Panc1 (cell line): ENCODE data around the gene MPLKIP.

Experiments
- POLR2AphosphoS5 ChIP-seq: IDR thresholded peaks from 2 replicates; pipeline ENCODE4 v1.6.1; 2012; ENCODE audit warnings: mild to moderate bottlenecking, low read depth, low read length, moderate library complexity
- TF ChIP-seq, protein P1 (sequence below): fragments of 450-650 bp; IDR thresholded peaks from 2 replicates; pipeline ENCODE4 v1.5.1; 2017; ENCODE audit warnings: mild to moderate bottlenecking
- TF ChIP-seq, protein P2 (sequence below), 2 experiments: IDR thresholded peaks; 2 replicates each; pipeline ENCODE4 v1.6.1; 2011 to 2012; ENCODE audit warnings: low read depth in 2 of 2, control low read depth in 1 of 2, low read length in 1 of 2, mild to moderate bottlenecking in 1 of 2, moderate library complexity in 1 of 2; ENCODE audit not compliant: insufficient read depth in 1 of 2

DNA sequence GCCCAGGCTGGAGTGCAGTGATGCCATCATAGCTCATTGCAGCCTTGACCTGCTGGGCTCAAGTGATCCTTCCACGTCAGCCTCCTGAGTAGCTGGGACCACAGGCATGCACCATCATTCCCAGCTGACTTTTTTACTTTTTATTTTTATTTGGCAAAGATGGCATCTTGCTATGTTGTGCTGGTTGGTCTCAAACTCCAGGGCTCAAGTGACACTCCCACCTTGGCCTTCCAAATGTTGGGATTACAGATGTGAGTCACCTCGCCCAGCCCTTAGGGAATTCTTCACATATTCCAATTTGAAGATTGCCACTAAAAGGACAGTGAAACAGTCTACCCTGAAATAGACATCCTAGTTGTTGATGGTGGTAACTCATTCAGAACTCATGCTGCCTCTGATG, 28.1 kb upstream of the MPLKIP start:
- TF ChIP-seq, protein P1, sequence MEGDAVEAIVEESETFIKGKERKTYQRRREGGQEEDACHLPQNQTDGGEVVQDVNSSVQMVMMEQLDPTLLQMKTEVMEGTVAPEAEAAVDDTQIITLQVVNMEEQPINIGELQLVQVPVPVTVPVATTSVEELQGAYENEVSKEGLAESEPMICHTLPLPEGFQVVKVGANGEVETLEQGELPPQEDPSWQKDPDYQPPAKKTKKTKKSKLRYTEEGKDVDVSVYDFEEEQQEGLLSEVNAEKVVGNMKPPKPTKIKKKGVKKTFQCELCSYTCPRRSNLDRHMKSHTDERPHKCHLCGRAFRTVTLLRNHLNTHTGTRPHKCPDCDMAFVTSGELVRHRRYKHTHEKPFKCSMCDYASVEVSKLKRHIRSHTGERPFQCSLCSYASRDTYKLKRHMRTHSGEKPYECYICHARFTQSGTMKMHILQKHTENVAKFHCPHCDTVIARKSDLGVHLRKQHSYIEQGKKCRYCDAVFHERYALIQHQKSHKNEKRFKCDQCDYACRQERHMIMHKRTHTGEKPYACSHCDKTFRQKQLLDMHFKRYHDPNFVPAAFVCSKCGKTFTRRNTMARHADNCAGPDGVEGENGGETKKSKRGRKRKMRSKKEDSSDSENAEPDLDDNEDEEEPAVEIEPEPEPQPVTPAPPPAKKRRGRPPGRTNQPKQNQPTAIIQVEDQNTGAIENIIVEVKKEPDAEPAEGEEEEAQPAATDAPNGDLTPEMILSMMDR = no peak
- TF ChIP-seq POLR2AphosphoS5 = no peak
- TF ChIP-seq, protein P2, sequence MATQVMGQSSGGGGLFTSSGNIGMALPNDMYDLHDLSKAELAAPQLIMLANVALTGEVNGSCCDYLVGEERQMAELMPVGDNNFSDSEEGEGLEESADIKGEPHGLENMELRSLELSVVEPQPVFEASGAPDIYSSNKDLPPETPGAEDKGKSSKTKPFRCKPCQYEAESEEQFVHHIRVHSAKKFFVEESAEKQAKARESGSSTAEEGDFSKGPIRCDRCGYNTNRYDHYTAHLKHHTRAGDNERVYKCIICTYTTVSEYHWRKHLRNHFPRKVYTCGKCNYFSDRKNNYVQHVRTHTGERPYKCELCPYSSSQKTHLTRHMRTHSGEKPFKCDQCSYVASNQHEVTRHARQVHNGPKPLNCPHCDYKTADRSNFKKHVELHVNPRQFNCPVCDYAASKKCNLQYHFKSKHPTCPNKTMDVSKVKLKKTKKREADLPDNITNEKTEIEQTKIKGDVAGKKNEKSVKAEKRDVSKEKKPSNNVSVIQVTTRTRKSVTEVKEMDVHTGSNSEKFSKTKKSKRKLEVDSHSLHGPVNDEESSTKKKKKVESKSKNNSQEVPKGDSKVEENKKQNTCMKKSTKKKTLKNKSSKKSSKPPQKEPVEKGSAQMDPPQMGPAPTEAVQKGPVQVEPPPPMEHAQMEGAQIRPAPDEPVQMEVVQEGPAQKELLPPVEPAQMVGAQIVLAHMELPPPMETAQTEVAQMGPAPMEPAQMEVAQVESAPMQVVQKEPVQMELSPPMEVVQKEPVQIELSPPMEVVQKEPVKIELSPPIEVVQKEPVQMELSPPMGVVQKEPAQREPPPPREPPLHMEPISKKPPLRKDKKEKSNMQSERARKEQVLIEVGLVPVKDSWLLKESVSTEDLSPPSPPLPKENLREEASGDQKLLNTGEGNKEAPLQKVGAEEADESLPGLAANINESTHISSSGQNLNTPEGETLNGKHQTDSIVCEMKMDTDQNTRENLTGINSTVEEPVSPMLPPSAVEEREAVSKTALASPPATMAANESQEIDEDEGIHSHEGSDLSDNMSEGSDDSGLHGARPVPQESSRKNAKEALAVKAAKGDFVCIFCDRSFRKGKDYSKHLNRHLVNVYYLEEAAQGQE (IDR thresholded peaks at IDR 0.05; ENCODE audit: insufficient read depth in 1 of 2, low read depth in 2 of 2, low read length in 1 of 2) = no peak
